ENCODE results near the gene OSBPL6. TPM values are rescaled to one million over a fixed set of nuclear protein-coding genes. Genes with fewer than 3 reads are reported as not detected.
A peak's percentile ranks its signal among the peaks of the same experiment; 100 is the strongest.
"Not testable (repeated sequence)": the region's sequence is repeated elsewhere in the genome, so short reads cannot be mapped to it uniquely, and the experiment has no call there.

OSBPL6 gene
- total RNA-seq, 1 donor from 2014 or later = 5.3 TPM

GRCh38 chr2:178193496-178193822, 853 bp upstream of the OSBPL6 start:
- no peak for DNase-seq (ENCODE audit: low read depth)
- TF ChIP-seq, protein P1, sequence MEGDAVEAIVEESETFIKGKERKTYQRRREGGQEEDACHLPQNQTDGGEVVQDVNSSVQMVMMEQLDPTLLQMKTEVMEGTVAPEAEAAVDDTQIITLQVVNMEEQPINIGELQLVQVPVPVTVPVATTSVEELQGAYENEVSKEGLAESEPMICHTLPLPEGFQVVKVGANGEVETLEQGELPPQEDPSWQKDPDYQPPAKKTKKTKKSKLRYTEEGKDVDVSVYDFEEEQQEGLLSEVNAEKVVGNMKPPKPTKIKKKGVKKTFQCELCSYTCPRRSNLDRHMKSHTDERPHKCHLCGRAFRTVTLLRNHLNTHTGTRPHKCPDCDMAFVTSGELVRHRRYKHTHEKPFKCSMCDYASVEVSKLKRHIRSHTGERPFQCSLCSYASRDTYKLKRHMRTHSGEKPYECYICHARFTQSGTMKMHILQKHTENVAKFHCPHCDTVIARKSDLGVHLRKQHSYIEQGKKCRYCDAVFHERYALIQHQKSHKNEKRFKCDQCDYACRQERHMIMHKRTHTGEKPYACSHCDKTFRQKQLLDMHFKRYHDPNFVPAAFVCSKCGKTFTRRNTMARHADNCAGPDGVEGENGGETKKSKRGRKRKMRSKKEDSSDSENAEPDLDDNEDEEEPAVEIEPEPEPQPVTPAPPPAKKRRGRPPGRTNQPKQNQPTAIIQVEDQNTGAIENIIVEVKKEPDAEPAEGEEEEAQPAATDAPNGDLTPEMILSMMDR (IDR thresholded peaks at IDR 0.05; ENCODE audit: insufficient read depth, low read length, severe bottlenecking) = no peak
- no peak for FAIRE-seq
- Histone ChIP-seq H3K36me3 (ENCODE audit: control insufficient read depth, insufficient read depth, low read length) (no peaks in the 10 kb centered on the region), H3K4me3 (ENCODE audit: low read depth, low read length) (peak overlapping the region; percentile 95), H3K27me3 (ENCODE audit: control insufficient read depth, insufficient read depth, low read length) (no peaks in the 10 kb centered on the region)

GRCh38 chr2:178194600-178195389, 483 bp downstream of the OSBPL6 start:
- peak overlapping the region; percentile 95 for H3K4me3 ChIP-seq (ENCODE audit: low read depth, low read length)
- H3K27me3 ChIP-seq (ENCODE audit: control insufficient read depth, insufficient read depth, low read length) = no peaks in the 10 kb centered on the region
- DNase-seq (ENCODE audit: low read depth) (peak; percentile 46), FAIRE-seq (no peak)
- no peaks in the 10 kb centered on the region for H3K36me3 ChIP-seq (ENCODE audit: control insufficient read depth, insufficient read depth, low read length)
- TF ChIP-seq, protein P1 (IDR thresholded peaks at IDR 0.05; ENCODE audit: insufficient read depth, low read length, severe bottlenecking) = no peak

DNA sequence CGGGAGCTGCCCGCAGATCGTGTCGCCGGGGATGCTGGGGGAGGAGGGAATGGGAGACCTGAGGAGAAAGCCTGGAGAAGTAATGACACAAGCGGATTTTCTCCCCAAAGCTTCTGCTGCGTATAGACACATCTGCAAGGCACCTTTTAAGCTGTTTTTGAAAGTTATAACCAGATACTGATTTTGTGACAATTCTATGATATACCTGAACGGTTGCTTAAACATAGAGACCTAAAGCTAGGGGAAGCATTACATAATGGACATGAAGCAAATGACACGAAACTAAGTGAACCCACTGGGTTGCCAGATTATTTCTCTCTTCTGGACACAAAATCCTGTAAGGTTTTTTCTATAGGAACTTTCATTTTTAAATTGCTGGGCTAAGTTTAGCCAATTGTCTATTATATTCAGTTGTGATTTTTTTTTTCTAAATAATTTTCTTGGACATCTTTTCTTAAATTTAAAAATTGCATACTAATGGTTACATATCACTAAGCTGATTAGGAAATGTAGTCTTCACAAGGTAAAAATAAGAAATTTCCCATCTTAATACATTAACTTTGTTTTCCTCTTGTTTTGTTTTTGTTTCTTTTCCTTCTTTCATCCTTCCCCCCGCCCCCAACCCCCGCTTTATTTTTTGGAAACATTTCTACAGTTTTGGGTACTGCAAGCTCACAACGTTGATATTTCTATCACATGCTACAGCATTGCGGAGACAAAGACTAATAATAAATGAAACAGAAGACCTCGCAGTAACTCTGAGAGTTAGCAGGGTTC, 1.3 kb downstream of the OSBPL6 start:
- Histone ChIP-seq H3K4me3 (ENCODE audit: low read depth, low read length) (peak overlapping the region; percentile 95), H3K27me3 (ENCODE audit: control insufficient read depth, insufficient read depth, low read length) (no peaks in the 10 kb centered on the region), H3K36me3 (ENCODE audit: control insufficient read depth, insufficient read depth, low read length) (no peaks in the 10 kb centered on the region)
- DNase-seq (ENCODE audit: low read depth) (no peak), FAIRE-seq (no peak)
- TF ChIP-seq, protein P1 (IDR thresholded peaks at IDR 0.05; ENCODE audit: insufficient read depth, low read length, severe bottlenecking) = no peak

DNA sequence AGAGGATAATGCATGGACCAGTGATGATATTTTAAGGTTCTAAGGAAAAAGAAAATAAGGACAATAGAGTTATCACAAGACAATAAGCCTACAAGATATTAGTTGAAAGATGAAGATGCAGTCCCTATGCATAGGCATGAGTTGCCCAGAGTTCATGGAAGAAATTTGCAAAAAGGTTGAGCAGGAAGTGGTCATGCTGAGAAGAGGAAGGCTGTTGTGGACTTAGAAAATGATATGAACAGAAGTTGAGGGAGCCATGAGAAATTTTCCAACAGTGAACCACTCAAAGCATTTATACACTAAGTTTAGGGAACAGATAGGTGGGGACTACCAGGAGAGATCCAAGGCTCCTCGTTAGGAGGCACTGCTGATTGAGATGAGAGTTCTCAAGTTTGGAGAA, 3.5 kb downstream of the OSBPL6 start:
- FAIRE-seq (no peak), DNase-seq (ENCODE audit: low read depth) (no peak)
- H3K27me3 ChIP-seq (ENCODE audit: control insufficient read depth, insufficient read depth, low read length) = no peaks in the 10 kb centered on the region
- no peaks in the 10 kb centered on the region for H3K36me3 ChIP-seq (ENCODE audit: control insufficient read depth, insufficient read depth, low read length)
- TF ChIP-seq, protein P1 (IDR thresholded peaks at IDR 0.05; ENCODE audit: insufficient read depth, low read length, severe bottlenecking) = no peak
- H3K4me3 ChIP-seq (ENCODE audit: low read depth, low read length) = no peak overlapping the region

- H3K4me3 ChIP-seq (ENCODE audit: low read depth, low read length); H3K27me3 ChIP-seq (ENCODE audit: control insufficient read depth, insufficient read depth, low read length); FAIRE-seq; H3K36me3 ChIP-seq (ENCODE audit: control insufficient read depth, insufficient read depth, low read length); DNase-seq (ENCODE audit: low read depth): not testable (repeated sequence)
Observed at GRCh38 chr2:178198441-178198840, 4.1 kb downstream of the OSBPL6 start.

- Histone ChIP-seq H3K4me3 (ENCODE audit: low read depth, low read length) (no peak overlapping the region), H3K27me3 (ENCODE audit: control insufficient read depth, insufficient read depth, low read length) (no peaks in the 10 kb centered on the region), H3K36me3 (ENCODE audit: control insufficient read depth, insufficient read depth, low read length) (no peaks in the 10 kb centered on the region)
- TF ChIP-seq, protein P1 (IDR thresholded peaks at IDR 0.05; ENCODE audit: insufficient read depth, low read length, severe bottlenecking) = no peak
- DNase-seq (ENCODE audit: low read depth) (no peak), FAIRE-seq (no peak)
Observed at GRCh38 chr2:178199334-178199733, 5.0 kb downstream of the OSBPL6 start.
